Activated B cell treated with CpG ODN at 0.5 μM for 24 hours (primary cell): ENCODE data around the gene EVC. TPM values are rescaled to one million over a fixed set of nuclear protein-coding genes. Genes with fewer than 3 reads are reported as not detected.

Experiments used
- ATAC-seq: fragments of 200-7000 bp; cut with Tn5 transposase; one replicate; pipeline ENCODE4 v1.10.0; 2021; ENCODE audit warnings: low read depth, mild to moderate bottlenecking, moderate library complexity
- CTCF ChIA-PET: fragments of 350-600 bp; sonication (Branson Sonifier 250); formaldehyde crosslinking; loops from one replicate; lab custom pipeline; 2021; ENCODE audit warnings: antibody characterized with exemption; lab: Charles Lee
- POLR2A ChIA-PET: fragments of 350-600 bp; sonication (Branson Sonifier 250); formaldehyde crosslinking; loops from one replicate; lab custom pipeline; 2021; ENCODE audit warnings: antibody characterized with exemption; lab: Charles Lee
- DNase-seq: peaks from one replicate; pipeline ENCODE4 v3.0.0; 2022
- H3K27ac Mint-ChIP-seq: one replicate; pipeline ENCODE4 v1.8.0; 2020; ENCODE audit warnings: mixed read lengths
- H3K27me3 Mint-ChIP-seq: one replicate; pipeline ENCODE4 v1.8.0; 2021; ENCODE audit warnings: mixed read lengths
- H3K36me3 Mint-ChIP-seq: one replicate; pipeline ENCODE4 v1.8.0; 2021; ENCODE audit warnings: low read depth, mixed read lengths
- H3K4me1 Mint-ChIP-seq: one replicate; pipeline ENCODE4 v1.8.0; 2021; ENCODE audit warnings: mixed read lengths
- H3K4me3 Mint-ChIP-seq: one replicate; pipeline ENCODE4 v1.8.0; 2020; ENCODE audit warnings: mild to moderate bottlenecking, mixed read lengths
- H3K9me3 Mint-ChIP-seq: one replicate; pipeline ENCODE4 v1.8.0; 2020; ENCODE audit warnings: mixed read lengths
- intact Hi-C: fragments of 100-400 bp; cut with micrococcal nuclease; formaldehyde crosslinking; loops from one replicate; pipeline ENCODE4 v1.15.1; 2024
- total RNA-seq: library from RNA; stranded (reverse); gene quantifications from 2 replicates; pipeline ENCODE4 v1.2.3, GENCODE V29; 2022
- TF ChIP-seq, protein P1 (sequence below): fragments of 200-600 bp; IDR thresholded peaks from one replicate; pipeline ENCODE4 v1.8.0; 2022; ENCODE audit warnings: antibody characterized with exemption, mild to moderate bottlenecking

The EVC gene
- total RNA-seq, 1 donor from 2014 or later = 0.16 TPM

DNA sequence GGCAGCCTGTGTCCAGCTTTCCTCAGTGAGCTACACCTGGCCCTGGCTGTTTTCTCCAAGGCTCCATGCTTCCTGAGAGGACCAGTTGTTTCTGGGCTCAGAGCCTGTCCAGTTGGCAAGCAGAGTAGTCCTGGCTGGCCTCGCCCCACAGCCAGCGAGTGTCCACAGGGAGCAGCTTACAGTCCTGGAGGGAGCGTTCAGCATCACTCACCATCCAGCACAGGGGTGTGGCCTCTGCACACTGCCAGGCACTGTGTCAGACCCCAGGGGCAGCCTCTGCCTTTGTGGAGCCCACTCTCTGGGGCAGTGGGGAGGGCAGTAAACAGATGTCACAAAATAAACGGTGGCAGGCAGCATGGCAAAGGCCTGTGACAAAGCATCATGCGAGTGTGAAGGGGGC lies 23.9 kb downstream of the EVC start:
- POLR2A ChIA-PET = no interaction called here
- Mint-ChIP-seq H3K9me3 (no peaks in the 10 kb centered on the region), H3K4me1 (no peaks in the 10 kb centered on the region), H3K27me3 (no peaks in the 10 kb centered on the region), H3K36me3 (no peaks in the 10 kb centered on the region), H3K4me3 (no peak overlapping the region), H3K27ac (no peak overlapping the region)
- TF ChIP-seq, protein P1, sequence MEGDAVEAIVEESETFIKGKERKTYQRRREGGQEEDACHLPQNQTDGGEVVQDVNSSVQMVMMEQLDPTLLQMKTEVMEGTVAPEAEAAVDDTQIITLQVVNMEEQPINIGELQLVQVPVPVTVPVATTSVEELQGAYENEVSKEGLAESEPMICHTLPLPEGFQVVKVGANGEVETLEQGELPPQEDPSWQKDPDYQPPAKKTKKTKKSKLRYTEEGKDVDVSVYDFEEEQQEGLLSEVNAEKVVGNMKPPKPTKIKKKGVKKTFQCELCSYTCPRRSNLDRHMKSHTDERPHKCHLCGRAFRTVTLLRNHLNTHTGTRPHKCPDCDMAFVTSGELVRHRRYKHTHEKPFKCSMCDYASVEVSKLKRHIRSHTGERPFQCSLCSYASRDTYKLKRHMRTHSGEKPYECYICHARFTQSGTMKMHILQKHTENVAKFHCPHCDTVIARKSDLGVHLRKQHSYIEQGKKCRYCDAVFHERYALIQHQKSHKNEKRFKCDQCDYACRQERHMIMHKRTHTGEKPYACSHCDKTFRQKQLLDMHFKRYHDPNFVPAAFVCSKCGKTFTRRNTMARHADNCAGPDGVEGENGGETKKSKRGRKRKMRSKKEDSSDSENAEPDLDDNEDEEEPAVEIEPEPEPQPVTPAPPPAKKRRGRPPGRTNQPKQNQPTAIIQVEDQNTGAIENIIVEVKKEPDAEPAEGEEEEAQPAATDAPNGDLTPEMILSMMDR = no peak
- no peak for DNase-seq
- intact Hi-C loops = no loop called here
- CTCF ChIA-PET = no interaction called here
- ATAC-seq = no peak

DNA sequence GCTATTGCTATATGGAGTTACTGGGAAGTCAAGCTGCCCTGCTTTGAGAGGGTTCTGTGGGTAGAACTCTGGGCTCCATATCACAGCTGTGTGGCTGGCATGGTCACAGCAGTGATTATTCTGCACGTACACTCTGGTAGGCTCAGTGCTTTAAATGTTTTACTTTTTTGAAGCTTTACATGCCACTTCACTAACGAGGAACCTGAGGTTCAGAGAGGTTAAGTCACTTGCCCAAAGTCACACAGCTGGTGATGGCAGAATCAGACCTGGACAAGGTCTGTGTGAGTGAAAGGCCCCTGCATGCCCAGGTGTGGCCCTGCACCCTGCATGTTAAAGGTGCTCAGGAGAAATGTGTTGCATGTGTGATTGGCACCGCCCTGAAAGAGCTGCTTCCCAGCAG lies 24.5 kb downstream of the EVC start:
- ATAC-seq (no peak), DNase-seq (no peak)
- Mint-ChIP-seq H3K4me3 (no peak overlapping the region), H3K36me3 (no peaks in the 10 kb centered on the region), H3K4me1 (no peaks in the 10 kb centered on the region), H3K27ac (no peak overlapping the region), H3K27me3 (no peaks in the 10 kb centered on the region), H3K9me3 (no peaks in the 10 kb centered on the region)
- TF ChIP-seq, protein P1 = no peak
- POLR2A ChIA-PET = no interaction called here
- intact Hi-C loops = no loop called here
- CTCF ChIA-PET = no interaction called here

DNA sequence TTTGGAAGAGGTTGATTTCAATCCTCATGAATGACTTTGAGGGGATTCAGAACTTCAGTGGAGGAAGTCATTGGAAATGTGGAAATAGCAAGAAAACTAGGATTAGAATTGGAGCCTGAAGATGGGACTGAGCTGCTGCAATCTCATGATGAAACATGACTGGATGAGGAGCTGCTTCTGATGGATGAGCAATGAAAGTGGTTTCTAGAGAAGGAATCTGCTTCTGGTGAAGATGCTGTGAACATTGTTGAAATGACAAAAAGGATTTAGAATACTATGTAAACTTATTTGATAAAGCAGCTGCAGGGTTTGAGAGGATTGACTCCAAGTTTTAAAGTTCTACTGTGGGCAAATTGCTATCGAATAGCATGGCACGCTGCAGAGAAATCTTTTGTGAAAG lies 27.1 kb downstream of the EVC start:
- Mint-ChIP-seq H3K36me3 (no peaks in the 10 kb centered on the region), H3K4me1 (no peaks in the 10 kb centered on the region), H3K4me3 (no peak overlapping the region), H3K27me3 (no peaks in the 10 kb centered on the region), H3K27ac (no peak overlapping the region), H3K9me3 (no peaks in the 10 kb centered on the region)
- ChIA-PET POLR2A (no interaction called here), CTCF (no interaction called here)
- intact Hi-C loops = no loop called here
- DNase-seq (no peak), ATAC-seq (no peak)
- TF ChIP-seq, protein P1 = no peak

DNA sequence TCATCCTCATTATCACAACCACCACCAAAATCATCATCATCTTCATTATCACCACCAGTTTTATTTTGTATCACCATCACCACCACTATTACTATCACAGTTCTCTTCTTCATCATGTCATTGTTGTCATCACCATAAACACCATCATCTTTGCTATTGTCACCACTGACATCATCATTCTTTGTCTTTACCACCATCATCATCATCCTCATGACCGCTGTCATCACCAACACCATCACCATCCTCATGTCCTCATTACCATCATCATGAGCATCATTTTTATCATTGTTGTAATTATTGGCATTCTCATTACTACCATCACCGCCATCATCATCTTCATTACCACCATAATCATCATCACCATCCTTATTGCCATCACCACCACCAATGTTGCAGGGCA lies 31.4 kb downstream of the EVC start:
- TF ChIP-seq, protein P1 = no peak
- no peaks in the 10 kb centered on the region for H3K27me3 Mint-ChIP-seq

DNA sequence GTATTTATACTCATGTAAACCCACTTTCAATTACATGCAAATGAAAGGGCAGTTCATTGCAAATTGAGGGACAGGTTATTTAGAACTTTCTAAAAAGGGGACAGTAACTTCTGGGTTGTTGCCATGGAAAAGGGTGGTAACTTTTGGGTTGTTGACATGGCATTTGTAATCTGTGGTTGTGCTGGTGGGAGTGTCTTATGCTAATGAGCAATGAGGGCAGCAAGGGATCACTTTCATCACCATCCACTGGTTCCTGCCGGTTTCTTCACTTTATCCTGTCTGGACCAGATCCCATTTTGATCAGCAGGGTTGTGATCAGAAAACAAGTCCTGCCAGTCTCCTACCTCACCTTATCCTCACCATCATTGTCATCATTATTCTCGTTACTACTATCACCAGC lies 32.0 kb downstream of the EVC start:
- Mint-ChIP-seq H3K36me3 (no peaks in the 10 kb centered on the region), H3K9me3 (no peaks in the 10 kb centered on the region), H3K27me3 (no peaks in the 10 kb centered on the region), H3K4me1 (no peaks in the 10 kb centered on the region), H3K27ac (no peak overlapping the region), H3K4me3 (no peak overlapping the region)
- ChIA-PET POLR2A (no interaction called here), CTCF (no interaction called here)
- no peak for ATAC-seq
- TF ChIP-seq, protein P1 = no peak
- no peak for DNase-seq
- intact Hi-C loops = no loop called here

More for the DNA sequence above, 31.4 kb downstream of the EVC start:
- ChIA-PET CTCF (no interaction called here), POLR2A (no interaction called here)
- H3K4me1 Mint-ChIP-seq = no peaks in the 10 kb centered on the region
- no peak overlapping the region for H3K27ac Mint-ChIP-seq
- H3K4me3 Mint-ChIP-seq = no peak overlapping the region
- ATAC-seq (no peak), DNase-seq (no peak)
- no peaks in the 10 kb centered on the region for H3K36me3 Mint-ChIP-seq
- intact Hi-C loops = no loop called here
- no peaks in the 10 kb centered on the region for H3K9me3 Mint-ChIP-seq
